ENCODE results near the gene PAGR1.

PAGR1 gene

DNA sequence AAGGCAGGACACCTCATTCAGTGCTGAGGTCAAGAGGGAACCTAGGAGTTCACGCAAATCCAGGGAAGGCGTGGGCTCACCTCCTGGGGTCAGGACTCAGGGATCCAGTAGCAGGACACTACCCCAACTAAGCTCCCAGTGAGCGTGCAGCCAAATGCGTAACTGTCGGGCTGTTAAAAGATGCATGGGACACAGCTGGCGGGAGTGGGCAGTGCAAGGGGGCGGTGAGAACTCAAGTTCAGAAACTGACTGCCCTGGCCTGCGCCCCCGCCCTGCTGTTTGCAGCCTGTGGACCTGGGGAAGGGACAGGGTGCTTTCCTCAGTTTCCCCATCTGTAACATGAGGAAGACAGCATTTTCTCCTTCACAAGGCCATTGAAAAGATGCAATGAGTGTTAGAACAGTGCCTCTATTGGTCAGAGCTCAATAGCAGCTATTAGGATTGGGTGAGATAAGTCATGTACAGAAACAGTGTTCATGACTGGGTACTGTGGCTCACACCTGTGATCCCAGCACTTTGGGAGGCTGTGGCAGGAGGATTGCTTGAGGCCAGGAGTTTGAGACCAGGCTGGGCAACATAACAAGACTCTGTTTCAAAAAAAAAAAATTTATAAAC lies 26.9 kb downstream of the PAGR1 start:
- Histone ChIP-seq H3K4me3 (ENCODE audit: low read depth, low read length) (no peak overlapping the region), H3K79me2 (ENCODE audit: control insufficient read depth, insufficient read depth, low read length, unreplicated experiment) (no peaks in the 10 kb centered on the region), H3K36me3 (ENCODE audit: insufficient read depth, low read length) (peaks cover 21% of the 10 kb centered on the region; the same call in 1 of the 2 replicates), H3K4me1 (ENCODE audit: control insufficient read depth, insufficient read depth, low read length, unreplicated experiment) (no peaks in the 10 kb centered on the region), H3K27ac (ENCODE audit: low read depth, low read length) (no peak overlapping the region), H2AFZ (ENCODE audit: low read length, unreplicated experiment) (no peak overlapping the region), H3K27me3 (ENCODE audit: insufficient read depth, low read length) (no peaks in the 10 kb centered on the region)

DNA sequence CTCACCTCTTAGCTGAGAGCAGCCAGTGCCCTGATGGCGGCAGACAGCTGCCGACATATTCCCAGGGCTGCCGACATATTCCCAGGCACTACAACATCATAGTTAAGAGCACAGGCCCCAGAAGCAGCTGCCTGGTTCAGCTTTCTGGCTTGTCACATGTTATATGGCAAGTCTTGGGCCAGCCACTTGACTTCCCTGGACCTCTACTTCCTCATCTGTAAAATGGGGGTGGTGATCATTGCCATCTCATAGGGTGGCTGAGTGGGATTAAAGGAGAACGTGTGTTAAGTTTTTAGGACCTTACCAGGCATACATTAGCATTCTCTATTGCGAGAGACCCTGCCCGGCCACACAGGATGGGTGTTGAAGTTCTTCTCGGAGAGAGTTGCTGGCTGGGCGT lies 28.0 kb downstream of the PAGR1 start:
- Histone ChIP-seq H3K27me3 (ENCODE audit: insufficient read depth, low read length) (no peaks in the 10 kb centered on the region), H3K79me2 (ENCODE audit: control insufficient read depth, insufficient read depth, low read length, unreplicated experiment) (no peaks in the 10 kb centered on the region), H3K27ac (ENCODE audit: low read depth, low read length) (no peak overlapping the region), H3K36me3 (ENCODE audit: insufficient read depth, low read length) (peaks cover 21% of the 10 kb centered on the region; the same call in 1 of the 2 replicates), H3K4me3 (ENCODE audit: low read depth, low read length) (no peak overlapping the region), H3K4me1 (ENCODE audit: control insufficient read depth, insufficient read depth, low read length, unreplicated experiment) (no peaks in the 10 kb centered on the region), H2AFZ (ENCODE audit: low read length, unreplicated experiment) (no peak overlapping the region)

DNA sequence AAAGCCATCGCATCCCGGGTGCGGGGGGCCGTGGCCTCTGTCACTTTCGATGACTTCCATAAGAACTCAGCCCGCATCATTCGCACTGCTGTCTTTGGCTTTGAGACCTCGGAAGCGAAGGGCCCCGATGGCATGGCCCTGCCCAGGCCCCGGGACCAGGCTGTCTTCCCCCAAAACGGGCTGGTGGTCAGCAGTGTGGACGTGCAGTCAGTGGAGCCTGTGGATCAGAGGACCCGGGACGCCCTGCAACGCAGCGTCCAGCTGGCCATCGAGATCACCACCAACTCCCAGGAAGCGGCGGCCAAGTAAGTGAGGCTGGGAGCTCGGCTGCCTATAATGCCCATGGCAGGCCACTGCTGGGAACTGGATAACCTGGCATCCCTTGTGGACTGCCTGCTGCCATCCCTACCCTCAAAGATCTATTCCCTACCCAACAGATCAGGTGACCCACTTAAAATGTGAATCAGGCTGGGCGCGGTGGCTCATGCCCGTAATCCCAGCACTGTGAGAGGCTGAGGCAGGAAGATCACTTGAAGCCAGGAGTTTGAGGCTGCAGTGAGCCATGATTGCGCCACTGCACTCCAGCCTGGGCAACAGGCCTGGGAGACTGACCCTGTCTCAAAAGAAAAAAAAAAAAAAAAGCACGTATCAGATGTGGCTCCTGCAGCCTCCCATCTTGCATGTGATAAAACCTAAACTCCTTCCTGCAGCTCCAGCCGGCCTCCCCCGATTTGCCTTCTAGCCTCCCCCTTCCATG lies 28.8 kb downstream of the PAGR1 start:
- Histone ChIP-seq H3K27ac (ENCODE audit: low read depth, low read length) (no peak overlapping the region), H3K4me3 (ENCODE audit: low read depth, low read length) (no peak overlapping the region), H3K36me3 (ENCODE audit: insufficient read depth, low read length) (peaks cover 22% of the 10 kb centered on the region; the same call in 1 of the 2 replicates), H3K27me3 (ENCODE audit: insufficient read depth, low read length) (no peaks in the 10 kb centered on the region), H3K4me1 (ENCODE audit: control insufficient read depth, insufficient read depth, low read length, unreplicated experiment) (no peaks in the 10 kb centered on the region), H3K79me2 (ENCODE audit: control insufficient read depth, insufficient read depth, low read length, unreplicated experiment) (no peaks in the 10 kb centered on the region), H2AFZ (ENCODE audit: low read length, unreplicated experiment) (no peak overlapping the region)

DNA sequence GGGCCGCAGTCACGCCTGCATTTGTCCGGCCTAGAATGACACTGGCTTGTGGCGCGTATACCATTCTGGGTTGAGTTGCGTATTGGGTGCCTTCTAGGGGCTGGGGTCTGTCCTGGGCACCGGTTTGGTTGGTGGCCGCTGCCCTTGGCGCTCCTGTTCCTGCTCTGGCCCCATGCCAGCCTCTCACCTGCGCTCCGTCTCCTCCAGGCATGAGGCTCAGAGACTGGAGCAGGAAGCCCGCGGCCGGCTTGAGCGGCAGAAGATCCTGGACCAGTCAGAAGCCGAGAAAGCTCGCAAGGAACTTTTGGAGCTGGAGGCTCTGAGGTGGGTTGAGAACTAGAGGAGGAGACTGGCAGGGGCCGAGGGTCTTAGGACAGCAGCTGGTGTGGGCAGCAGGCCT lies 29.7 kb downstream of the PAGR1 start:
- Histone ChIP-seq H3K79me2 (ENCODE audit: control insufficient read depth, insufficient read depth, low read length, unreplicated experiment) (no peaks in the 10 kb centered on the region), H3K4me3 (ENCODE audit: low read depth, low read length) (no peak overlapping the region), H2AFZ (ENCODE audit: low read length, unreplicated experiment) (no peak overlapping the region), H3K4me1 (ENCODE audit: control insufficient read depth, insufficient read depth, low read length, unreplicated experiment) (no peaks in the 10 kb centered on the region), H3K27ac (ENCODE audit: low read depth, low read length) (no peak overlapping the region), H3K36me3 (ENCODE audit: insufficient read depth, low read length) (peaks cover 15% of the 10 kb centered on the region; the same call in 1 of the 2 replicates), H3K27me3 (ENCODE audit: insufficient read depth, low read length) (no peaks in the 10 kb centered on the region)

DNA sequence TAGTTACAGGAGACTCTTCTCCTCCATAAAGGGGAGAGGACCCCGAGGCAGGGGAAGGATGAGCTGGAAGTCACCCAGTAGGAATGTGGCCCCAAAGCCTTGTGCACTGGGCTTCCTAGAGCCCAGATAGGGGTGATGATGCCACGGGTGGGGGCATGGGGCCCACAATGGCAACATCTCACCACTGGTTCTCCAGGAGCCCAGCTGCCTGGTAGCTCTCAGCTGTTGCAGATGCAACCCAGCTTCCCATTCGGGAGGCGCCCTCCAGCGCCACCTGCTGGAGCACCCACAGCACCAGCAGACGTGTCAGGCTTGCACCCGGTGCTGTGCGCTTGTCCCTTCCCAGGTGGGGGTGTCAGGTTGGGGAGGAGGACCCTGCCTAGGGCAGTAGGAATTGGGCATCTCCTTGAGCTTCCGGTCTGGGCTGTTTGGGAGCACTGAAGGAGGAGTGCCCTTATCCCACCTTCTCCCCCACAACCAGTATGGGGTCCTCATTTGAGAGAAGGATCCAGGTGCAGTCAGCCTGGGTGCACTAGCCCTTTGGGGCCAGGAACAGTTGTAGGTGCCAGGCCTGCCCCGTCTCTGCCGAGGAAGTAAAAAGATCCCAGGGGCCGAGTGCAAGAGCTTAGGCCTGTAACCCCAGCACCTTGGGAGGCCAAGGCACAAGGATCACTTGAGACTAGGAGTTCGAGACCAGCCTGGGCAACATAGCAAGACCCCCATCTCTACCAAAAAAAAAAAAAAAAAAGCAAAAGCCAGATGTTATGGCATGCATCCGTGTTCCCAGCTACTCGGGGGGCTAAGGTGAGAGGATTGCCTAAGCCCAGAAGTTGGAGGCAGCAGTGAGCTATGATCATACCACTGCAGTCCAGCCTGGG lies 32.7 kb downstream of the PAGR1 start:
- H3K79me2 ChIP-seq (ENCODE audit: control insufficient read depth, insufficient read depth, low read length, unreplicated experiment): no peaks in the 10 kb centered on the region
- H2AFZ ChIP-seq (ENCODE audit: low read length, unreplicated experiment): no peak overlapping the region
- H3K27me3 ChIP-seq (ENCODE audit: insufficient read depth, low read length): no peaks in the 10 kb centered on the region
- no peaks in the 10 kb centered on the region for H3K4me1 ChIP-seq (ENCODE audit: control insufficient read depth, insufficient read depth, low read length, unreplicated experiment)
- no peak overlapping the region for H3K27ac ChIP-seq (ENCODE audit: low read depth, low read length)
- peaks cover 15% of the 10 kb centered on the region; the same call in 1 of the 2 replicates for H3K36me3 ChIP-seq (ENCODE audit: insufficient read depth, low read length)
- H3K4me3 ChIP-seq (ENCODE audit: low read depth, low read length): no peak overlapping the region

DNA sequence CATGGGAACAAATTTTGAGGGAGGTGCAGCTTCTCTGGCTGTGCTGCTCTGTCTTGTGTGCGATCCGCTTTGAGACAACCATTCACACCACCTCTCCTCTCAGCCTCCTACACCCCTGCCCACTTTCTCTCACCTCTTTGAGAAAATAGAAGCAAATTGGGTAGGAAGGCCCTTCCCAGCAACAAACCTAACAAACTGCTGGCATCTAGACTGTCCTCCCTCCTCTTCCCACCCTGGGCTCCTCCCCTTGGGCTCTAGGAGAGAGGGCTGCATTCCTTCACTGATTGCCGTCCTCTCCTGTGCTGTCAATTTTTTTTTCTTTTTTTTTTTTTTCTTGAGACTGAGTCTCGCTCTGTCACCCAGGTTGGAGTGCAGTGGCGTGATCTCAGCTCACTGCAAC lies 33.6 kb downstream of the PAGR1 start:
- no peak overlapping the region for H2AFZ ChIP-seq (ENCODE audit: low read length, unreplicated experiment)
- no peaks in the 10 kb centered on the region for H3K79me2 ChIP-seq (ENCODE audit: control insufficient read depth, insufficient read depth, low read length, unreplicated experiment)
- H3K4me3 ChIP-seq (ENCODE audit: low read depth, low read length): no peak overlapping the region
- peaks cover 15% of the 10 kb centered on the region; the same call in 1 of the 2 replicates for H3K36me3 ChIP-seq (ENCODE audit: insufficient read depth, low read length)
- H3K27me3 ChIP-seq (ENCODE audit: insufficient read depth, low read length): no peaks in the 10 kb centered on the region
- no peak overlapping the region for H3K27ac ChIP-seq (ENCODE audit: low read depth, low read length)
- no peaks in the 10 kb centered on the region for H3K4me1 ChIP-seq (ENCODE audit: control insufficient read depth, insufficient read depth, low read length, unreplicated experiment)

DNA sequence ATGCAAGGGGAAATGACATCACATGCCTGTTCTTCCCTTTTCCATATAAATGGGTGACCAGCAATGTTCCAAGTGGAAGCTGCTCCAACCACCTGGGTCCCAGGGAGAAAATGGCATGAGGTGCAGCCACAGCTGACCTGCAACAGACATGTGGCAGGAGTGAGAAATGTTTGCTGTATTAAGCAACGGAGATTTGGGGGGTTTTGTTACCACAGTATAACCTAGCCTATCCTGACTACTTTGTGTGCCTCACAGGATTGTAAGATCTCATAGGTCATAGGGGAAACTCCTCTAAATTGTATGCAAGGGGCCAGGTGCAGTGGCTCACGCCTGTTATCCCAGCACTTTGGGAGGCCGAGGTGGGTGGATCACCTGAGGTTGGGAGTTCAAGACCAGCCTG lies 35.0 kb downstream of the PAGR1 start:
- Histone ChIP-seq H3K27ac (ENCODE audit: low read depth, low read length) (no peak overlapping the region), H3K36me3 (ENCODE audit: insufficient read depth, low read length) (peaks cover 15% of the 10 kb centered on the region; the same call in 1 of the 2 replicates), H3K27me3 (ENCODE audit: insufficient read depth, low read length) (no peaks in the 10 kb centered on the region), H3K79me2 (ENCODE audit: control insufficient read depth, insufficient read depth, low read length, unreplicated experiment) (no peaks in the 10 kb centered on the region), H3K4me3 (ENCODE audit: low read depth, low read length) (no peak overlapping the region), H2AFZ (ENCODE audit: low read length, unreplicated experiment) (no peak overlapping the region), H3K4me1 (ENCODE audit: control insufficient read depth, insufficient read depth, low read length, unreplicated experiment) (no peaks in the 10 kb centered on the region)

DNA sequence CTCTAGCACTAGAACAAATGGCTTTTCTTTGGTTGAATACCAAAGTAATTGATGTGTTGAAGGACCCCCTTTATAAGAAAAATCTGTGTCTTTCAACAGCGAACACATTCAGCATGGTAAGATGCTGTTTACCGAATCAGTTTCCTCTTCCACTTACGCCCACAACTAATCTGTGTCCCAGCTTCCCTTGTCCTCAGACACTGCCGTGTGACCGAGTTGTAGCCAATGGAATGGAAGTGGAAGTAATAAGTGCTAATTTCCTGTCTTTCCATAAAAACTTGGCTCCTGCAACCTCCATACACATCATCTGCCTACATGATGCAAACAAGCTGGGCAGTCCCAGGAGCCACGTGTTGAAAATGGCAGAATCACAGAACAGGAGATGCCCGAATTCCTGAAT lies 36.7 kb downstream of the PAGR1 start:
- Histone ChIP-seq H3K4me3 (ENCODE audit: low read depth, low read length) (no peak overlapping the region), H3K27ac (ENCODE audit: low read depth, low read length) (no peak overlapping the region), H3K27me3 (ENCODE audit: insufficient read depth, low read length) (no peaks in the 10 kb centered on the region), H3K4me1 (ENCODE audit: control insufficient read depth, insufficient read depth, low read length, unreplicated experiment) (peaks cover 13% of the 10 kb centered on the region), H2AFZ (ENCODE audit: low read length, unreplicated experiment) (no peak overlapping the region), H3K79me2 (ENCODE audit: control insufficient read depth, insufficient read depth, low read length, unreplicated experiment) (no peaks in the 10 kb centered on the region), H3K36me3 (ENCODE audit: insufficient read depth, low read length) (0 out of 2 replicates have a peak, but pooled peaks cover 6% of the 10 kb centered on the region)

DNA sequence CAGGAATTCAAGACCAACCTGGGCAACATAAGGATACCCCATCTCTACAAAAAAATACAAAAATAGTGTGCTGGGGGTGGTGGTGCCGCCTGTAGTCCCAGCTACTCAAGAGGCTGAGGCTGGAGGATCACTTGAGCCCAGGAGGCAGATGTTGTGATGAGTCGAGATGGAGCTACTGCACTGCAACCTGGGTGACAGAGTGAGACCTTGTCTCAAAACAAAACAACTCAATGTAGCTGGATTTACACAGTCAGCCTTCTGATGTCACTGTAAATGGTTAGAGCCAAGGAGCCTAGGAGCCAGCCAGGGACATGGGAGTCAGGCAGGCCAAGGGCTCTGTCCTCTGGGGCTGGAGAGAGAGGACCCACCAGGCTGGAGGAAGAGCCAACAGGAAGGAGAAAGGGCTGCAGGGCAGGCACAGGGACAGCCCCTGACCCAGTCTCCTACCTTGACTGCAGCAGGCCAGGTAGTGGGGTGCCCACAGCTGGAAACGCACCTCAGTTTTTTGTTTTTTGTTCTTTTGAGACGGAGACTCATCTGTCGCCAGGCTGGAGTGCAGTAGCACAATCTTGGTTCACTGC lies 38.7 kb downstream of the PAGR1 start:
- Histone ChIP-seq H3K4me3 (ENCODE audit: low read depth, low read length) (no peak overlapping the region), H3K36me3 (ENCODE audit: insufficient read depth, low read length) (no peaks in the 10 kb centered on the region), H3K79me2 (ENCODE audit: control insufficient read depth, insufficient read depth, low read length, unreplicated experiment) (no peaks in the 10 kb centered on the region), H3K27ac (ENCODE audit: low read depth, low read length) (no peak overlapping the region), H2AFZ (ENCODE audit: low read length, unreplicated experiment) (no peak overlapping the region), H3K4me1 (ENCODE audit: control insufficient read depth, insufficient read depth, low read length, unreplicated experiment) (peaks cover 15% of the 10 kb centered on the region), H3K27me3 (ENCODE audit: insufficient read depth, low read length) (no peaks in the 10 kb centered on the region)

DNA sequence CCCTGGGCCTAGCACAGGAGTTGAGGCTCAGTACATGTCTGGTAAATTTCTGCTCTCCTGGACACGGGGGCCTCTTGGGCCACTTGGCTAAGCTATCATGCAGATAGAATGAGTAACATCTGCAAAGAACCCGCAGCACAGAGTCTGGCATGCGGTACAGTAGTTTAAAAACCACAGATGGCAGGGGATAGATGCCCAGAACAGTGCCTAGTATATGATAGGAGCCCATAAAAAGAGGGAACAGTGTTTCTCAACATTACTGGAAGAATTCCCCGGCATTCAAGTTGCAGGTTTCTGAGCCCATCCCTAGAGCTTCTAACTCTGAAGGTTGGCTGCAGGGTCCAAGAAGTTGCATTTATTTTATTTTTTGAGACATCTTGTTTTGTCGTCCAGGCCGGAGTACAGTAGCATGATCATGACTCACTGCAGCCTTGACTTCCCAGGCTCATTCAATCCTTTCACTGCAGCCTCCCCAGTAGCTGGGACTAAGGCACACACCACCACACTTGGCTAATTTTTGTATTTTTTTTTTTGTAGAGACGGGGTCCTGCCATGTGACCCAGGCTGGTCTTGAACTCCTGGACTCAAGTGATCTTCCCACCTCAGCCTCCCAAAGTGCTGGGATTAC lies 41.3 kb downstream of the PAGR1 start:
- no peaks in the 10 kb centered on the region for H3K27me3 ChIP-seq (ENCODE audit: insufficient read depth, low read length)
- H3K36me3 ChIP-seq (ENCODE audit: insufficient read depth, low read length): no peaks in the 10 kb centered on the region; the same call in 1 of the 2 replicates
- H3K4me1 ChIP-seq (ENCODE audit: control insufficient read depth, insufficient read depth, low read length, unreplicated experiment): peaks cover 19% of the 10 kb centered on the region
- H2AFZ ChIP-seq (ENCODE audit: low read length, unreplicated experiment): no peak overlapping the region
- peaks cover 9% of the 10 kb centered on the region for H3K79me2 ChIP-seq (ENCODE audit: control insufficient read depth, insufficient read depth, low read length, unreplicated experiment)
- H3K27ac ChIP-seq (ENCODE audit: low read depth, low read length): peak overlapping the region; percentile 36
- no peak overlapping the region for H3K4me3 ChIP-seq (ENCODE audit: low read depth, low read length)

Data from ACC112 (cell line).